ENCODE measurements around the gene GRIN3B.
"Not testable (repeated sequence)": the region's sequence is repeated elsewhere in the genome, so short reads cannot be mapped to it uniquely, and the experiment has no call there.

The GRIN3B gene

GRCh38 chr19:1025080-1025479 is 24.9 kb downstream of the GRIN3B start:
- DNase-seq, result not testable (repeated sequence)

DNA sequence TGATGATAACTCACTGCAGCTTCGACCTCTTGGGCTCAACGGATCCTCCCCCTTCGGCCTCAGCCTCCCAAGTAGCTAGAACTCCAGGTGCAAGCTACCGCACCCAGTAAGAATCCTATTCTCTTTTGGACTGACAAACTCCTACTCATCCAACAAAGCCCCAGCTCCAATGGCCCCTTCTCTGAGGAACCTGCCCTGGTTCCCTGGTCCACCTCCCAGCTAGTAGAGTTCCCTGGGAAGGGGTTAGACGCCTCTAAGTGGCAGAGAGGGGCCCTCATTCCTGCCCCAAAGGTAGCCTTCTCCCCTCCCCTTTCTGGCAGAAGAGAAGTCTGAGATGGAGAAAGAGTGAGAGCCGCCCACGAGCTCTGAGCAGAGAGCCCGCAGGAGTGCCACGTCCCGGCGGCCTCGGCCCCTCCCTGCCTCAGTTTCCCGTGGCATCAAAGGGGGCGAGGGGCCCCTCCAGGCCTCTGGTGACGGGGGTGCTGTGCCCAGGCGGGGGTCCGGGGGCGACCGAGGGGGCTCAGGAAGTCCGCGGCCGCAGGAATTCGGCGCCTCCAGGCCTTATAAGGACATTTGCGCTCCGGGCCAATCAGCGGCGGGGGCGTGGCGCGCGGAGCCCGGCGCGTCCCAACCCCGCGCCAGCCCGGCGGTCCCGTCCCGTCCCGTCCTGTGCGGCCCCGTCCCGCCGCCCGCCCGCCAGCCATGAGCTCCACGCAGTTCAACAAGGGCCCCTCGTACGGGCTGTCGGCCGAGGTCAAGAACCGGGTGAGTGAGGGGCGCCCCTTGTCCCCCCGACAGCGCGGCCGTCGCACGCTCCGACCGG is 26.0 kb downstream of the GRIN3B start, which contains the start of gene CNN2:
CNN2 (plus strand) TSS at position 649 of the 823 bp plus-strand sequence; CDS start at position 703, 54 bp downstream.
- DNase-seq, result peak; percentile 84

GRCh38 chr19:1026783-1027649 is 26.8 kb downstream of the GRIN3B start:
- peak; percentile 59 for DNase-seq

DNA sequence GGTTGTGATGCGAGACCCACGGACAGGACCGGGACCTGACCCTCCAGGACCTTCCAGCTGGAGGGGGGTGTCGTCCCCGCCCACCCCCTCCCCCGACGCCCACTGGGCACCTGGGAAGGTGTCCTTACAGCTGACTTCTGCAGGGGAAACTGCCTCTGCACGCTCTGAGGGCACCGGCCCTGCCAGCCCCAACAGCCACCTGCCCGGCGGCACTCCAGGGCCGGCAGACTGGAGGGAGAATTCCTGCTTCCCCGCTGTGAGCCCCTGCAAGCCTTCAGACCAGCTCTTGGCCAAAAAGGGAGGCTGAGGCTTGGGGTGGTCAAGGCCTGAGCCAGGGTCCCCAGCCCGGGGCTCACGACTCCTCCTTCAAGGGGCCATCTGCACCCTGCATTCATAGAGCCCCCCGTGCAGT is 27.4 kb downstream of the GRIN3B start:
- peak; percentile 69 for DNase-seq

DNA sequence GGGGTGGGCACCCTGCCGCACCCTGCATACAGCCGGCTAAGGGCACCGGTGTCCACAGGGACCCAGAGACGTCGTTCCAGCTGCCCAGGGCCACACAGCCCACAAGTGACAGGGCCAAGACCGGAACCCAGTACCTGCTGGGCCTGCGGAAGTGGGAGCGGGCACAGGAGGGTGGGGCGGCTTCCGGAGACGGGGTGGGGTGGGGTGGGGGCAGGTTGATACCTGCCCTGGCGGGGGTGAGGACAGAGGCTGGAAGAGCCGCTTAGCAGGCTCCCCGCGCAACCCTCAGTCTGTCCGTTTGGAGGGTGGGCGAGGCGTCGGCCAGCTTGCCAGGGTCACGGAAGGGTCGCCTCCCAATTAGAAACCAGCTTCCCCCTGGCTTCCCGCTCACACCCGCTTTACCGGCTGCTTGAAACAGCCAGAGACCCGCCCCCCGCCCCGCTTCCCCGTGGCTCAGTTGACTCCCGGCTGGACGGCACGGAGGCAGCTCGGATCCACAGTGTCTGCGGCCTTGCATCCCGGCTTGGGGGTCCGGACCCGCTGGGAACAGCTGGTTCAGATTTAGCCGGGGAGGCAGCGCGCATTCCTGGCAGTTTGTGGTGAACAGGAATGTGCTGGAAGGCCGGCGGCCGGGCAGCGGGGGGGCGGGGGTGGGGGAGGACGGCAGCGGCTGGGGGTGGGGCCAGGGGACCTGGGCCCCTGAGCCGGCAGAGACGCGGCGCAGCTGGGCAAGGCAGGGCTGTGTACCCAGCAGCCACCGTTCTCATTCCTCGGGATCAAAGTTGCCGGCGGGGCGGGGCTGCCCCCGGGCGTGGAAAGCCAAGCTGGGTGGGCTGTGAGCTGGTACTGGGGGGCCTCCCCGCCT is 28.1 kb downstream of the GRIN3B start:
- DNase-seq, result peak; percentile 86

DNA sequence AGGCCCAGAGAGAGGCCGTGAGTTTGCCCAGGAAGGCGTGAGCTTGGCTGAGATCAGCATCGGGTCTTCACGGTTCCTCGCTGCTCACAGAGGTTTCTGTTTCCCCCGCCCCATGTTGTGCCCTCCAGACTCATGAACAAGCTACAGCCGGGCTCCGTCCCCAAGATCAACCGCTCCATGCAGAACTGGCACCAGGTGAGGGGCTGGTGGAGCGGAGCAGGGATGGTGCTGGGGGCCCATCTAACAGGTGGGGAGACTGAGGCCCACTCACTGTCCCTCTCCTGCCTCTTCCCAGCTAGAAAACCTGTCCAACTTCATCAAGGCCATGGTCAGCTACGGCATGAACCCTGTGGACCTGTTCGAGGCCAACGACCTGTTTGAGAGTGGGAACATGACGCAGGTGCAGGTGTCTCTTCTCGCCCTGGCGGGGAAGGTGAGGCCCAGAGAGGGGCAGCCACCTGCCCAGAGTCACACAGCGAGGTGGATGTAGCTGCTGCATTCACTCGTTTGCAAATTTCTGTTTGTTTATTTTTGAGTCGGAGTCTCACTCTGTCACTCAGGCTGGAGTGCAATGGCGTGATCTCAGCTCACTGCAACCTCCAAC is 32.1 kb downstream of the GRIN3B start:
- DNase-seq, result no peak

DNA sequence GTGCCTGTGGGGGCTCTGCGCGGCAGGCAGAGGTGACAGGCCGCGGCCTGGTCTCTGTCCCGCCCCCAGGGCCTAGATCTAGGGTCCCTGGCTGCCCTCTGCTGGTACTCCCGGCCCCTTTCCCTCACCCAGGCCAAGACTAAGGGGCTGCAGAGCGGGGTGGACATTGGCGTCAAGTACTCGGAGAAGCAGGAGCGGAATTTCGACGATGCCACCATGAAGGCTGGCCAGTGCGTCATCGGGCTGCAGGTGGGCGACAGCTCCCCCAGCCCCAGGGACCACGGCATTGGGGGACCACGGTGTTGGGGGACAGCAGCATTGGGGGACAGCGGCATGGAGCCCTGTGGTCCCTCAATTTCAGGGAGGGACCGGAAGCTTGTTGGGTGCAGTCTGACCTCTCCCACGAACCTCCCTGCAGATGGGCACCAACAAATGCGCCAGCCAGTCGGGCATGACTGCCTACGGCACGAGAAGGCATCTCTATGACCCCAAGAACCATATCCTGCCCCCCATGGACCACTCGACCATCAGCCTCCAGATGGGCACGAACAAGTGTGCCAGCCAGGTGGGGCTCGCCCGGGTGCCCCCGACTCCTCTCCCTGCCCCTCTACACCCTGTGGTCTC is 35.9 kb downstream of the GRIN3B start:
- DNase-seq, result no peak

- no peak for DNase-seq
Measured at GRCh38 chr19:1037621-1038064, 37.4 kb downstream of the GRIN3B start.

DNA sequence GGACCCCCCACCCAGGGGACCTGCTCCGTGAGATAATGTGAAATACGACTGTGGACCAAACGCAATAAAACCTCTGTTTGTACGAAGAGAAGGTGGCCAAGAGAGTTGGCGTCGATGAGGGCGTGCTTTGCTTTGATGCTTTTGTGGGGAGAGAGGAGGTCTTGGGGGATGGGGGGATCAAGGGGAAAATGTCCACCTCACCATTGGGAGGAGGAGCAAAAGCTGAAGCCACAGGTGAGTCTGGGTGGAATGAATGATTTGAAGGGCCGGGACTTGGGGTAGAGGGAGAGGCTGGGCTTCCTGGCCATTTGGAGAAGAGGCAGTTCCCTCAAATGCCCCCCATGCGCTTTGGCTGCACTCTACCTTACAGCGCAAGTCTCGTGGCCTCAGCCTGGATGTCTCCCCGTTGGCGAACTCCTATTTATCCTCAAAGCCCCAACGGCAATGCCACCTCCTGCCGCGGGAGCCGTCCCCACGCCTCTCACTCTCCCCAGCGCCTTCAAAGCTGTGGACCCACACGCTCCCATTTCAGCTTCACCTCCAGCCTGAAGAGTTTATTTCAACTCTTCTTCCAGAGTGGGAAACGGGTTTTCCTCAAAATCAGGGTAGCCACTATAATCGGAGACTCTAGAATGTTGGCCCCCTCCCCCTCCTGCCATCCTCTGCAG is 38.9 kb downstream of the GRIN3B start:
- DNase-seq, result peak; percentile 40

GRCh38 chr19:1039646-1040475 is 39.6 kb downstream of the GRIN3B start, which contains the start of gene ABCA7:
TSS of gene ABCA7 (plus strand) at chr19:1040107. CDS start at chr19:1041362, 1,255 bp downstream.
- peak; percentile 98 for DNase-seq

- peak; percentile 94 for DNase-seq
Measured at GRCh38 chr19:1040476-1041271, 40.5 kb downstream of the GRIN3B start.

- no peak for DNase-seq
Measured at GRCh38 chr19:1041272-1041834, 41.1 kb downstream of the GRIN3B start.

GRCh38 chr19:1041835-1042685 is 41.8 kb downstream of the GRIN3B start:
- DNase-seq, result peak; percentile 92

- peak; percentile 34 for DNase-seq
Measured at GRCh38 chr19:1042689-1043511, 42.7 kb downstream of the GRIN3B start.

DNA sequence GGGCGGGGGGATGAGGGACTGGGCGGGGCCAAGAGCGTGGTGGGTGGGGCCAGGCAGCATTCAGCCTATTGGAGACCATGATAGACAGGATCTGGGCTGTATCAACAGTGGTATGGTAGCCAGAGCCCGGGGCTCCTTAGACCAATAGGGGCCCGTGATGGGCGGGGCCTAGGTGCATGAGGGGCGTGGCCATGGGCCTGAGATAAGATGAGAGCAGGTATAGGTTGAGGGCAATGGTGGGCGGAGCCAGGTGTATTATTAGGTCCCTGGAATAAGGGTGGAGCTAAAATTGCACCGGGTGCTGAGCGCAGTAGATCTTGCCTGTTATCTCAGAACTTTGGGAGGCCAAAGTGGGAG is 45.0 kb downstream of the GRIN3B start:
- peak; percentile 71 for DNase-seq

DNA sequence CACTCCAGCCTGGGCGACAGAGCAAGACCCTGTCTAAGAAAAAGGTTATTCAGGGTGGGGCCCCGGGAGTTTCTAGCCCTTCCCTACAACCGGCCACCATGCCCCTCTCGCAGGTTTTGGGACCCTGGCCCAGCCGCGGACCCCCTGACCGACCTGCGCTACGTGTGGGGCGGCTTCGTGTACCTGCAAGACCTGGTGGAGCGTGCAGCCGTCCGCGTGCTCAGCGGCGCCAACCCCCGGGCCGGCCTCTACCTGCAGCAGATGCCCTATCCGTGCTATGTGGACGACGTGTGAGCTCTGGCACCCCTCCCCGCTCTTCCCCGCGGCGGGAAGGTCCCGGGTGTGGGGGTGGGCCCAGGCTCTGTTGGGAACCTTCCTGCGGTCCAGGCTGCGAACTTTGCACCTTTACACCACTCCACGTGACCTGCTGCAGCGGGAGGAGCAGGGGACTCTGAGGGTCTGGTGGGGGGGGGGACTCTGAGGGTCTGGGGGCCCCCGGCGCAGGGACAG is 46.0 kb downstream of the GRIN3B start:
- DNase-seq, result no peak

Data from DMS53 (cell line).